DMS53 treated with DMSO at 0.1 percent for 48 hours (cell line): ENCODE measurements around the gene GAREM1.
"Not testable (repeated sequence)": the region's sequence is repeated elsewhere in the genome, so short reads cannot be mapped to it uniquely, and the experiment has no call there.

Experiments used
- DNase-seq: peaks from one replicate; lab custom pipeline; 2025; ENCODE audit not compliant: unreplicated experiment; lab: John Stamatoyannopoulos, UW

Gene GAREM1

DNA sequence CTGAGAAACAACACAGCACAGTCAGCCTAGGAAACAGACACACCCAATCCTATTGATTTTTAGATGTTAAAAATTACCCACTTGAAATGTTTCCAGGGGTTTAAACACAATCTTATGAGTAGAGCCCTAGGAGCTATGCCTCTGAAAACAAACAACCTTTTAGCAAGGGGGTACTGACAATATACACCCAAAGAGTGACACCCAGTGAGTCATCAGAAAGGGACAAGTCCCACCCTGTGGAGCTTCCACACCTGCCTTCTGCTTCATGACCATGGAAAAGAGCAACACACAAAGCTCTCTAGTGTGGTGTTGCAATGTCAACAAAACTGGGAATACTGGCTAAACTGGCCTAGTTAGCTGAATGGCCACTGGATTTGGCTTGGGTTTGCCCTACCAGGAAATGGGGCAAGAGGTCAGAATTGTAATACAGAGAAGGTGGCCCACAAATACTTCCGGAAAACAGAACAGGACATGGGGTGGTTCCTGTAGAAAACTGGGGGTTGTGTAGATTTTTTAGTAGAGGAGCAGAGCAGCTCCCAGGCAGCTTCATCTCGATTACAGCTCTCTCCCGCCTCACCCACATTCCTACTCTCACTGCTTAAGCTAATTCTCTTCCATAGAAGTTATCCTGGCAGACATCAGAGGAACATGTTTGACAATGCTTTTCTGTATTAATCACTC lies 98.2 kb downstream of the GAREM1 start:
- DNase-seq, result peak; percentile 98

DNA sequence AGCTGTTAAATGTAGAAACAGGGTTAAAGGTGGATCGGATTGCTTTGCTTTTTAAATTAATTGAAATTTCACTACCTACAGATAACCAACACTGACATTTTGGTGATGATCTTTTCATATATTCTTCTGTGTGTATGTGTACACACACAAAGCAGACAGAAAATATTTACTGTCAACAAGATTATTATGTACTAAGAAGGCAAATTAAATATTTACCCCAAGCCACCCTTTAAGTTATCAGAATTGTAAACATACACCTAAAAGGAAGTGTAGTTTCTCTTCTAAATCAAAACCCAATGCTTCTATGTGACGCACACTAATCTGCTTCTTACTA lies 98.7 kb downstream of the GAREM1 start:
- no peak for DNase-seq

DNA sequence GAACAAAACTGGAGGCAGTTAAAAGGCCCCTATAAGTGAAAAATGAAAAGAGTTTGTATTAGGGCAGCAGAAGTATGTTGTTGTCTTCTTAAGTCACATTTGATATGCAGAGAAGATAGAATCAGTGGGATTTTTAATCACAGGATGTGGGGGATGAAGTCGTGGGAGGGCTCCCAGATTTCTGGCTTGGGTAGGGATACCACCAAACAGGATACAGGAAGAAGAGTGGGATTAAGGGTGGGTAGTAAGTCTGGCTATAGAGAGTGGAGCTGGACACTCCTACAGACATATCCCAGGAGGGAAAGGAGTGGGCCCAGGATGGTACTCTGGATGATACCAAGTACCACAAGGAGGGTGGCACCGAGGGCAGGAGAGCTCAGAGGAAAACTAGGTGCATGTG lies 99.3 kb downstream of the GAREM1 start:
- DNase-seq, result no peak

DNA sequence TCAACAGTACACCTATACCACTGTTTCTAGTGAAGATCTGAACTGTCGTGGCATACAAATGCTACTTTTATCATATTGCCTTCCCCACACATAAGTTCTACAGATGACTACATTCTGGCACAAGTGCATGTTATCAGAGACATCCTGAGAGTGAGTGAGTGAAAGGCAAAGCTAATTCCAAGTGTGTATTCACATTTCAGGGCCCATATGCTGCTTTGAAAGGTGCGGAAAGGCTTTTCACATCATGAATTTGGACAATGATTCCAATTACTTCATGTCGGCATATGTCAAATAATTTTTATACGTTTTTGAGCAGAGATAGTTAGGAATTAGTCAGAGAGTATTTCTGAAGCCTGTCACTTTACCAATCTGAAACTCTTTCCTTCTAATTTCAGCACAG lies 101.7 kb downstream of the GAREM1 start:
- no peak for DNase-seq

DNA sequence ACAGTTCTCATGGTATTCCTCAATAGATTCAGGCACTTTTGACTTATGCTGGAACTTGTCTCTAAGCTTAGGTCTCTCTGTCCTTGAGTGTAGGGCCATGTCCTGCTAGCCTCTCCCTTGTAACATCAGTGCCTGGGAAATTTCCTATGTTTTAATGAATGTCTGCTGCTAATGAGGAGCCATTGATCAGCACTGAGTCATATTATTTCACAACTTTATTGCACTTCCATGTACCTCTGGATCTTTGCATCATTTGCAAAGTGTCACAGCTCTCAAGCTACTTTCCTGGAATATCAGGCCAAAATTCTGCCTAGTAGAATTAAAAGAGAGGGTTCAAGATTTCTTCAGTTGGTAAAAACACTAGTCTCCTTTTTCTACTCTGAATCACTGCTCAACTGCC lies 102.5 kb downstream of the GAREM1 start:
- DNase-seq, result no peak

DNA sequence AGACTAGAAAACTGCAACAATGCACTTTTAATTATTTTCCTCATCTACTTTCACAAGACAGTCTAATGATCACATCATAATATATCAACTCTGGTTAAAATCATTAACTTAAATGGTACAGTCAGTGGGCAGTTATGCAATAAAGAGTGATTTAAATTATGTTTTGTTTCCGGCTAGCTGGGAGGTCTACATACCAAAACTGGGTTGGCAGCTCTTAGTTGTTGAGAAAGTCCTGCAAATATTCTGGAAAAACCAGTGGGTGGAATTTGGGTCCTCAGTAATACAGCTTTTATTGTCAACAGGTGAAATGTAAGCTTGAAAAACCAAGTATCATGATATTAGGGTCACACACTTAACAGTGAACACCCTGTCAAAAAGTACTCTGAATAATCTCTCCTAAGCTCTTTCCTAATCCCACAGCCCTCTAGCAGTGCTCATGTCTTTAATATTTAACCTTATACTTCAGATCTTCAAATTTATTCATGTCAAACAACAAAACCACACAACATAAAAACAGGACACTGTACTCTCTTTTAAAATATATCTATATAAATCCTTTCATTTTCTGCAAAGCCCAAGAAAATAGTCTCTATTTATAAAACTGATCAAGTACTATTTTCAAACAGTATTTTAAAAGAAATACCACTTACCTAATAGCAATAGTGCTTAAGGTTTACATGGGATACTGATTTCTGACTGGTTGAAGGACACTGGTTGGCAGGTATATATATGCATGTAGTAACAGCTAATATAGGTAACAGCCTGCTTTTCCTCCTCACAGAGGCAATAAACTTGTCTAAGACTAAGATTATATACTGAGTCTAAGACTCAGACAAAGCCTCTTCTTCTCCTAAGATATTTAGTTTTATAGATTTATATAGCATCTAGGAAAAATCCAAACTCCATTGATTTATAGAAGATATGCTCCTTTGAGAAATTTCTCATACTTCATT lies 103.8 kb downstream of the GAREM1 start:
- no peak for DNase-seq

DNA sequence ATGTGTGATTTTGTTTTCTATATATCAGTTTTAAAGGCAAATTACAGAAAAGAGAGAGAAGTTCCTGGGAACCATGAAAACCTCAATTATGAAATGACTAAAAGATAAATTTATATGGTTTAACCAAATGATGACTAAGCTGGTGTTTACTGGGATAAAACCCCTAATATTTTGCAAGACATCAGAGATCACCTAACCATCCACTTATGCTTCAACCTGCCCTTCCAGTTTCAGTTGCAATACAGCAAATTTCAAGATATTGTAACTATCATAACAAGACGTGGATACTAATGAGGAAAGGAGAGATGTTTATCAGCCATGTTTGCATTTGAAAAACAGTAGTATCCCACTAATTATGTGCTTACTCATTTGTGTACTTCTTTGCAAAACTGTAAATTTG lies 108.2 kb downstream of the GAREM1 start:
- DNase-seq, result no peak

DNA sequence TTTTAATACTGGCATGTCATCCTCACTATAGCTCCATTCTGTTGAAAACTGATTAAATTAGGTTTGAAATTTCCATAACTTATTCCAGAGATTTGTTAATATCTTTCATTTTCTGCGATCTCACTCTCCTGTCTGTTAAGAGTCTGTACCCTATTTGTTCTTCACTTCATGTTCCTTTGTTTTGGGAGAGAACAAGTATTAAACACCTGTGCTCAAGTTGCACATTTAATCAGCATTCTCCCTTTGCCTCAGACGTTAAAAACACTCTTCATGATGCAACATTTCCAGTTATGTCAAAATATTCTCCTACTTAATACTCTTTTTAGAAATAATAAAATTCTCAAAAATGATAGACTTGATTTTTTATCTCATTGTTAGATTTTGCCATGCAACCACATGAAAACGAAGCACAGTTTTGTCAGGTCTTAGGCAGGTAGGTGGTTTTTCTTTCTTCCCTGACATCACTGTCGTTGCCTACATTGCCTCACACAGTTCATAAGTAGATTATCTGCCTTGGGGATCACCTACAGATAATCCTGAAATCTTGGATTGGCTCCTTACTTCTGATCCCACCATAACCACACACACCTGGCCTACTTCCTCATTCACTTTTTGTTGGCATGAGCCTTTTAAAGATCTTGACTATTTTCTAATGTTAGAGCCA lies 109.9 kb downstream of the GAREM1 start:
- DNase-seq, result no peak

DNA sequence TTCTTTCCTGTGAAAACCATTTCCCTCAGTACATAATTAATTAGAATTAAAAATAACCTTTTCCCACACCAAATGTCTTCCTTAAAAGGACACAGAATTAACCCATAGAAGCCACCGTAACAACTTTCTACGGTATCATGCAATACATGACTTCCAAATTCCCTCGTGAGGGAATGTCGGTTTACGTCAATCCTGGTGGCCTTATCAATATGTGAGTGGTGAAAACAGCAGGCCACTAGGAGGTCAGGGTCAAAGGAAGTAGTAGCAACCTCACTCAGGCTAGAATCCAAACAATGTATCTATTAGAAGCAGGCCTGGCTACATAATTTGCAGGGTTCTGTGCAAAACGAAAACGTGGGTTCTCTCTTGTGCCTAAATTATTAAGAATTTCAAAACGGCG lies 112.2 kb downstream of the GAREM1 start:
- no peak for DNase-seq

DNA sequence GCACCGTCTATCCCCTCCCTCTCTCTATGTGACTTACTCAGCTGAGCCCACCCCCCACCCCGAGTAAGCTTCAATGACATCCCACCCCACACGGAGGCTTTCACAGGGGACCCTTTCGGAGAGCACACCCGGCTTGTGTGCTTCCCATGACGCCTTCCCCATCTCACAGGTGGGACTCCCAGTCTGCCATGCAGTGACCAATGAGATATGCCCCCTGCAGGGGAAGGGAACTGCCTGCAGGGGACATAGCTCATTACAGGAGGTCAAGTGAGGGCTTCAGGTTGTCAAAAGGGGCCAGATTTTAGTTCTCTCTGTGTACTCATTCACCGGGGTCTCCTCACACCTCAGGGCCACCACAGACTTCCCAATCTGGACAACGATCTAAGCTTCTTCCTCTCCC lies 112.6 kb downstream of the GAREM1 start:
- DNase-seq, result no peak

DNA sequence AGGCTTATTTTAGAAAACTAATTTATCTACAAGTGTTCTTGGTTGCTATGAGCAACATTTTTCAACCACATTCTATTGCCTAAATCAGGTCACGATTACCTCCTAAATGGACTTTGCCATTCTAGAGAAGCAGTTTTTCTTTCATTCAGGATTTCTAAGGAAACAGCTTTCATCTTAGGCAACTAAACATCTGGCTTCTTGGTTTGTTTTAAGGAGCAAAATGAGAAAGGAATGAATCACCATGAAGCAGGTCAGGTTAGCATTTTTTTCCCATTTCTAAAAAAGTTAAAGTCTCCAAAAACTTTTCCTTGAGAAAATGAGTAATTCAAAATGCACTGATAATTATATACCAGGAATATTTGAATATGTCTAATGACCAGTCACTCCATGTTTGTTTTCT lies 114.8 kb downstream of the GAREM1 start:
- no peak for DNase-seq

DNA sequence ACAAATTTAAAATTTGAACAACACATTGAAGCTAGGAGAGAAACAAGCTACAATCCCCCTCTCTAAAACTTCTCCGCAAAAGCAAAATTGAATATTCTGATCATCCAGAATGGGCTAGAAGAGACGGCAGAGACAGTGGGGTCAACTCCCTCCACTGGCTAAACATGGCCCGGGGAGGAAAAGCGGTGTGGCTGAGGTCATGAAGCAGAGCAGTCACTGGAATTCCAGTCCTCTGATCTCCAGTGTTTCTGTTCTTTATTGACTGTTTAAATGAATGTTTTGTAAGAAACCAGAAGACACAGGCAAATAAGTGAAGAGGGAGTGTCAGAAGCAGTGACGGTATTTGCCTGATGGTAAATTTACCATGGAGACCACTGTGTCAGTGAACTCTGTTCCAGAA lies 116.2 kb downstream of the GAREM1 start:
- DNase-seq, result no peak

DNA sequence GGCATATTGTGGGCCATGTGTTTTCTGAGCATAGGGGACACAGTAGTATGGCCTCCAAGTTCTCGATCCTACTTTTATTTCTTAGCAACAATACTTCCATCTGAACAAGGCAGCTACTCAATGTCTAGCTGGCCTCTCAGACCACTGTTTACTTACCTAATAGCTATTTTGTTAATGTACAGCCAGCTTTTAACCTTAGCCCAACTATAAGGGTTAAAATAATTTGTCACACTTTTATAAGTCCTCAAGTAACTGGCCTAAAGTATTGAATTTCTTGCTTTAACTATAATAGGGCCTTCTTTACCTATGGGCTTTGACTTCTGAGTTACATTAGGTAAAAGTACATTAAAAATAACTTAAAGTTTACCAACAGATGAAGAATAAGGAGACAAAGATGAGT lies 117.4 kb downstream of the GAREM1 start:
- no peak for DNase-seq

DNA sequence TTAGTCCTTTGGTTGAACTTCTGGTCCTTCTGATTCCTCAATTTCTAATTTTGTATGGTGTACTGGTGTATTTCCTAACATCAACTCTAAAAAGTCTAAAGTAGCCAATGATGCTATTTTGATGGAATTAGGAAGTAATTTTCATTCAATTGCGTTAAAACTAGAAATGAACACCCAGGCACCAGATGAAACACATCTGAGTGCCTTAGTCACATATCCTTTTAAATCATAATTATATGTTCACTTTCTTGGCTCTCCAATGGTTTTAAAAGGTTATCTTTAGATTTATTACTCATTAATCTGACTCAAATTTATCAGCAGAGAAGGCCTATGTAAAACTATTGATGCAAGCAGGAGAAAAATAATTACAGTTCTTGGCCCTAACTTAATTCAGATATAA lies 119.7 kb downstream of the GAREM1 start:
- no peak for DNase-seq

DNA sequence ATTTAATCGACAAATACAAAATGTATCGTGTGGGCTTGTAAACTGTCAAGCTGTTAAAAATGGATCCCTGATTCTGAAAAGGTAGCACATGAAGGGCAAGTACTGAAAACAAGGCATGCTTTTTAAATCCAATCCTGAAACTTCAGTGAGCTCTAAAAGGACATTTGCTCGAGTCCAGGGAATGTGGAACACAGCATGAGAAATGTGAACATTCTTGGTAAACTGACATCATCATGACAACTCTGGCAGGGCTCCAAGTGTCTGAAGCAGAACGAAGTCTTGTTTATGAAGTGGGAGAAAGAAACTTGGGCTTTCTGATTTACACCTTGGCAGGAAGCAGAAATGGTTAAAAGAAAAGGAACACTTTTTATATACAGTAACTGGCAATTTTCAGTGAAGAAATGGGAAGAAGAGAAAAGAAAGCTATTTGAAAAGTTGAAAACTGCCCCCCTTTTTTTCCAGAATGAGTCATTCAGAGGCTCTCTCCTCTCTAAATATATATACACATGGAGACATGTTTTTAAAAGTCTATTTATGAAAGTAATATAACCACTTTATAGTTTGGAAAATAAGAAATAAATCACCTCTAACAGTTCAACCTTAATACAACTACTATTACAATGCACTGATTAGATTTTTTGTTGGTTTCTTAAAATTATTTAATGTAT lies 120.8 kb downstream of the GAREM1 start:
- DNase-seq, result peak; percentile 51

DNA sequence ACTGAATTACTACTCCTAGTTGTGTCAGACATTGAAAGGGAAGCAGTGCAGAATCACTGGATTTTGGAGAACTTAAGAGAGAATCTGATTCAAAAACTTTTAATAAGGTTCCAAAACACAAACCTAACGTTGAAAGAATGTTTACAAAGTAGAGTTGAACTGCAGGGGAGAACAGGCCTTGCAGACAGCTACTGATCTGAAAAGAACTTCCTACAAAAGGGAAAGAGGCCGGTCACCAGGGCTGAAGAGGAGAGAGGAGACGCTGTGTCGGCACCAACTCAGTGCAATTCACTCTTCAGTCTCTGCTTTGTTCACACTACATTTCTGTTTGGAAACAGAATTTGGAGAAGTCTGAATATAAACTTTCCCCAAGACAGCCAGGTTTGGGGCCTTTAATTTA lies 124.0 kb downstream of the GAREM1 start:
- DNase-seq, result no peak

DNA sequence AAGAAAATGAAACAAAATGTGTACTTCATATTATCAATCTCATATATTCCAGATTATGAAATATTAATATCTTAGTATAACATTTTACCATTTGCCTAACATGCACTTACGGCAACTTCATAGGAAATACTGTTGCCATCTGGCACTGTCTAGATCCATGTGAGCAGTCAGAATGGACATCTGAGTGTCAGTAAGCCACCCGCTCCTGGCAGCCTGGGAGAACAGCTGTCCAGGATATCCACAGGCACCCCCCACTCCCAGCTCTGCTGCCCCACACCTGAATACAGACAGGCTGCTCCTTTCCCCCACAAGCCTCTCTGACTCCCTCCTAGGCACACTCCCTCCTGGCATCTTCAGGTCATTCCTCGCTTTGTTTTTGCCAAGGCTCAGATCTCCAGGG lies 127.0 kb downstream of the GAREM1 start:
- DNase-seq, result no peak

DNA sequence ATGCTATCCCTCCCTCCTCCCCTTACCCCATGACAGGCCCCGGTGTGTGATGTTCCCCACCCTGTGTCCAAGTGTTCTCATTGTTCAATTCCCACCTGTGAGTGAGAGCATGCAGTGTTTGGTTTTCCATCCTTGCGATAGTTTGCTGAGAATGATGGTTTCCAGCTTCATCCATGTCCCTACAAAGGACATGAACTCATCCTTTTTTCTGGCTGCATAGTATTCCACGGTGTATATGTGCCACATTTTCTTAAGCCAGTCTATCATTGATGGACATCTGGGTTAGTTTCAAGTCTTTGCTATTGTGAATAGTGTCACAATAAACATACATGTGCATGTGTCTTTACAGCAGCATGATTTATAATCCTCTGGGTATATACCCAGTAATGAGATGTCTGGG lies 129.6 kb downstream of the GAREM1 start:
- not testable (repeated sequence) for DNase-seq

DNA sequence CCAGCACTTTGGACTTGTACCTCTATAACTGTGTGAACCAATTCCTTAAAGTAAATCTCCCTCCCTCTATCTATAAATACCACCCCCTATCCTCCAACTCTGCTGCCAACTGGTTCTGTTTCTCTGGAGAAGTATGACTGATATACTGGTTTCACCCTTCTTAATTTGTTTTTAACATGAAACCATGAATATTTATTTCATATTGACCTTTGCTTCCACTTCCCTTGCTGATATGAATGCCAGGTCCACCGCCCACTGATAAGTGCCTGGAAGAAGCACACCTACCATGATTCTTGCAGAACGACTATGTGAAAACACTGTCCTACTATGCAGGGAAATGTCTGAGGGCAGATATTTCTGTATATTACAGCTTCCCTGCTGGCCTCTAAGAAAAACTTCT lies 131.6 kb downstream of the GAREM1 start:
- no peak for DNase-seq

DNA sequence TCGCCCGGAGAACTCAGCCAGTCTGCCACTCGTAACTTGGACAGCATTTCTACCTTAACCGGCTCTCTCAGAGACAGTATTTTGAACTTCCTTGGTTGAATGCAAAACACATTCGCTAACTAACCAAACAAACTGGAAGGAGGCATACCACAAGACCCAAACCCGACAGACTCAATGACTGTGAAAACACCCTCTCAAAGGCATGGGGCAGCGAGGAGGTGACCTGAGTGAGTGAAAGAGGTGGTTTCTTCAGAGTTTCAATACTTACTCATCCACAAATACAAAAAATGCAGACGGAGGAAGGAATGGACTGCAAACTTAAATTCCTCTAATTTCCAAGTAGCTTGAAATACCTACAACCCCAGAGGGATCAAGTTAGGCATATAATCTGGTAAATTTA lies 132.9 kb downstream of the GAREM1 start:
- no peak for DNase-seq

DNA sequence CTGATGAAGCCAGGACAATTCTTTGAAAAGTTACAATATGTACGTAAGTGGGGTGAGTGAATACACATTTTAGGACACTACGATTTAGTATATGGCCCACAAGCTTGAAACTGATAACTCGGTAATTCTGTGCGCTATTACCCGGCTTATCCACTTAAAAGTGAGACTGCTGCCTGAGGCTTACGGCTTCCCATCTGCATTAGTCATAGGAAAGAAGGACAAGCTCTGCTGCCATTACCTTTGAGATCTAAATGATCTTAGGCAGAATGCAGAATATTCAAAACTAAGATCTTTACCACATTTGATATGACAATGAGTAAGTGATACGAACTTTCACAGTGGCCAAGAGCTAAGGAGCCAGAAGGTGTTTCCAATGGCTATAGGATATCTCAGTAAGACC lies 133.3 kb downstream of the GAREM1 start:
- no peak for DNase-seq

DNA sequence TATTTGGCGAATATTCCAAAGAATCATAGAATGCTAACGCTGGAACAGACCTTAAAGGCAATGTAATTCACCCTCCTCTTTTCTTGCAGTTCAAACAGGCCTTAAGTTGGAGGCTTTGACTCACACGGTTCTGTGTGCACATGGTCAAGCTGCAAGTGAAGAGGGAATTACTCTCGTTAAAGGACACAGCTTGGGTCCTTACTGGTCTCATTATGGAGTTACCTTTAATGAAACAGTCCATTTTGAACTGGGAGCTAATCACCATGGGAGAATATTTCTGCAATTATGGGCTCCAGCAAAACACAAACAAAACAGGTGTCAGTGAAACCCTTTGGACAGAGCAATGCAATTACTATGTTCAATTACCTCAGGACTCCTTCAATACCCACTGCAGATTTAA lies 135.5 kb downstream of the GAREM1 start:
- DNase-seq, result no peak
